Esophagus mucosa (tissue), 1 donor: ENCODE results near the gene RAD9A. TPM values are rescaled to one million over a fixed set of nuclear protein-coding genes. Genes with fewer than 3 reads are reported as not detected.
A peak's percentile ranks its signal among the peaks of the same experiment; 100 is the strongest.

Source experiments
- ATAC-seq: fragments of 200-7000 bp; cut with Tn5 transposase; one replicate; pipeline ENCODE4 v1.9.1; 2020
- total RNA-seq: library from RNA; stranded (reverse); gene quantifications from one replicate; pipeline ENCODE4 v1.2.4, GENCODE V29; 2023
- donor health status: DM: yes; HTN: yes; CAD: no.

The RAD9A gene
- 15.3 TPM for total RNA-seq

- peak; percentile 77 for ATAC-seq
Observed at GRCh38 chr11:67391304-67392182, at the start of gene RAD9A. Gene RAD9A, plus strand, starts transcription at chr11:67391986. Its CDS starts 59 bp downstream, at chr11:67392045.

GRCh38 chr11:67344264-67344663 lies 47.5 kb upstream of the RAD9A start:
- ATAC-seq = no peak

GRCh38 chr11:67345247-67345919 lies 46.4 kb upstream of the RAD9A start:
- ATAC-seq = peak; percentile 51

- ATAC-seq = peak; percentile 95
Observed at GRCh38 chr11:67345920-67346819, 45.6 kb upstream of the RAD9A start.

GRCh38 chr11:67347964-67348749 lies 43.6 kb upstream of the RAD9A start:
- no peak for ATAC-seq

- no peak for ATAC-seq
Observed at GRCh38 chr11:67349036-67349435, 42.8 kb upstream of the RAD9A start.

- ATAC-seq = no peak
Observed at GRCh38 chr11:67349457-67349856, 42.3 kb upstream of the RAD9A start.

GRCh38 chr11:67349928-67350465 lies 41.8 kb upstream of the RAD9A start:
- ATAC-seq = no peak

GRCh38 chr11:67351275-67352005 lies 40.3 kb upstream of the RAD9A start:
- ATAC-seq = peak; percentile 38

GRCh38 chr11:67352546-67353316 lies 39.1 kb upstream of the RAD9A start:
- peak; percentile 47 for ATAC-seq

GRCh38 chr11:67353317-67354074 lies 38.3 kb upstream of the RAD9A start, which contains the start of gene POLD4:
Gene POLD4, minus strand, starts transcription at chr11:67353546. Its CDS starts 147 bp downstream, at chr11:67353399.
- ATAC-seq = peak; percentile 86

GRCh38 chr11:67354075-67355022 lies 37.4 kb upstream of the RAD9A start:
- peak; percentile 41 for ATAC-seq

GRCh38 chr11:67355023-67355793 lies 36.6 kb upstream of the RAD9A start:
- ATAC-seq = no peak

- ATAC-seq = no peak
Observed at GRCh38 chr11:67355794-67356386, 35.9 kb upstream of the RAD9A start.

- no peak for ATAC-seq
Observed at GRCh38 chr11:67356387-67356863, 35.4 kb upstream of the RAD9A start.

GRCh38 chr11:67356864-67357561 lies 34.8 kb upstream of the RAD9A start:
- peak; percentile 36 for ATAC-seq
